Nephron progenitor cell (in vitro differentiated cells): ENCODE measurements around the gene PHF10.

Experiments
- DNase-seq: peaks from one replicate; pipeline ENCODE4 v3.0.0; 2021
- H3K27ac Mint-ChIP-seq: 2 replicates; pipeline ENCODE4 v1.8.0; 2021; ENCODE audit warnings: mild to moderate bottlenecking, moderate library complexity, mixed read lengths
- H3K27me3 Mint-ChIP-seq: 2 replicates; pipeline ENCODE4 v1.8.0; 2021; ENCODE audit warnings: mild to moderate bottlenecking, low read depth, mixed read lengths; ENCODE audit not compliant: poor library complexity
- H3K36me3 Mint-ChIP-seq: 2 replicates; pipeline ENCODE4 v1.8.0; 2021; ENCODE audit warnings: low read depth, mixed read lengths
- H3K4me1 Mint-ChIP-seq: 2 replicates; pipeline ENCODE4 v1.8.0; 2021; ENCODE audit warnings: mixed read lengths
- H3K4me3 Mint-ChIP-seq: 2 replicates; pipeline ENCODE4 v1.8.0; 2021; ENCODE audit warnings: mild to moderate bottlenecking, moderate library complexity, mixed read lengths
- H3K9me3 Mint-ChIP-seq: 2 replicates; pipeline ENCODE4 v1.8.0; 2021; ENCODE audit warnings: mild to moderate bottlenecking, moderate library complexity, mixed read lengths
- CTCF ChIP-seq: fragments of 200-600 bp; sonication (generic); IDR thresholded peaks from 2 replicates; pipeline ENCODE4 v1.5.0; 2021; ENCODE audit warnings: antibody characterized with exemption

The PHF10 gene

GRCh38 chr6:169667716-169668115 lies 56.6 kb downstream of the PHF10 start:
- H3K4me1 Mint-ChIP-seq: no peaks in the 10 kb centered on the region
- H3K27me3 Mint-ChIP-seq: peaks cover 5% of the 10 kb centered on the region
- no peak for TF ChIP-seq CTCF
- H3K9me3 Mint-ChIP-seq: no peaks in the 10 kb centered on the region
- H3K27ac Mint-ChIP-seq: no peak overlapping the region
- H3K36me3 Mint-ChIP-seq: peaks cover 54% of the 10 kb centered on the region
- no peak for DNase-seq
- H3K4me3 Mint-ChIP-seq: no peak overlapping the region

- peaks cover 55% of the 10 kb centered on the region for H3K36me3 Mint-ChIP-seq
- H3K4me3 Mint-ChIP-seq: no peak overlapping the region
- peaks cover 6% of the 10 kb centered on the region for H3K27me3 Mint-ChIP-seq
- TF ChIP-seq CTCF: no peak
- no peaks in the 10 kb centered on the region for H3K9me3 Mint-ChIP-seq
- H3K4me1 Mint-ChIP-seq: no peaks in the 10 kb centered on the region
- H3K27ac Mint-ChIP-seq: no peak overlapping the region
- DNase-seq: no peak
Observed at GRCh38 chr6:169666441-169666840, 57.9 kb downstream of the PHF10 start.

- Mint-ChIP-seq H3K27me3 (peaks cover 6% of the 10 kb centered on the region), H3K9me3 (no peaks in the 10 kb centered on the region), H3K4me3 (no peak overlapping the region), H3K4me1 (no peaks in the 10 kb centered on the region), H3K36me3 (peaks cover 53% of the 10 kb centered on the region), H3K27ac (no peak overlapping the region)
- no peak for DNase-seq
- no peak for TF ChIP-seq CTCF
Observed at GRCh38 chr6:169665289-169665688, 59.0 kb downstream of the PHF10 start.

GRCh38 chr6:169664227-169664626 lies 60.1 kb downstream of the PHF10 start:
- DNase-seq: no peak
- peaks cover 6% of the 10 kb centered on the region for H3K27me3 Mint-ChIP-seq
- no peak overlapping the region for H3K4me3 Mint-ChIP-seq
- no peak overlapping the region for H3K27ac Mint-ChIP-seq
- TF ChIP-seq CTCF: no peak
- H3K36me3 Mint-ChIP-seq: peaks cover 60% of the 10 kb centered on the region
- H3K4me1 Mint-ChIP-seq: peaks cover 7% of the 10 kb centered on the region
- no peaks in the 10 kb centered on the region for H3K9me3 Mint-ChIP-seq

GRCh38 chr6:169663468-169663867 lies 60.8 kb downstream of the PHF10 start:
- TF ChIP-seq CTCF: no peak
- peaks cover 6% of the 10 kb centered on the region for H3K27me3 Mint-ChIP-seq
- peaks cover 65% of the 10 kb centered on the region for H3K36me3 Mint-ChIP-seq
- H3K4me1 Mint-ChIP-seq: peaks cover 9% of the 10 kb centered on the region
- peak overlapping the region; percentile 22 for H3K27ac Mint-ChIP-seq
- no peaks in the 10 kb centered on the region for H3K9me3 Mint-ChIP-seq
- H3K4me3 Mint-ChIP-seq: no peak overlapping the region
- DNase-seq: no peak

GRCh38 chr6:169661391-169661756 lies 62.9 kb downstream of the PHF10 start:
- H3K36me3 Mint-ChIP-seq: peaks cover 73% of the 10 kb centered on the region
- H3K27me3 Mint-ChIP-seq: peaks cover 6% of the 10 kb centered on the region

More at GRCh38 chr6:169661391-169661756, 62.9 kb downstream of the PHF10 start:
- Mint-ChIP-seq H3K4me1 (peaks cover 15% of the 10 kb centered on the region), H3K27ac (no peak overlapping the region), H3K9me3 (no peaks in the 10 kb centered on the region), H3K4me3 (no peak overlapping the region)
- no peak for TF ChIP-seq CTCF
- DNase-seq: no peak
